Epithelial cell of proximal tubule (primary cell): ENCODE data around the gene ZNF710. TPM values are rescaled to one million over a fixed set of nuclear protein-coding genes. Genes with fewer than 3 reads are reported as not detected.

ENCODE experiments used
- DNase-seq: peaks from one replicate; pipeline ENCODE4 v3.0.0-alpha.2; 2011; ENCODE audit warnings: low read depth
- H3K4me3 ChIP-seq: 2 replicates; pipeline ENCODE4 v1.5.1; 2011; ENCODE audit warnings: low read depth, mild to moderate bottlenecking, low read length
- CTCF ChIP-seq: conservative IDR thresholded peaks from 2 replicates; pipeline ENCODE4 v1.5.1; 2012; ENCODE audit warnings: low read depth, mild to moderate bottlenecking, low read length
- total RNA-seq: library from RNA; depleted of rRNA; stranded (reverse); fragments of >200 nt; gene quantifications from 2 replicates; pipeline ENCODE4 v1.2.3, GENCODE V29; 2015

ZNF710 gene
- total RNA-seq, 1 donor from 2014 or later = 11.4 TPM

GRCh38 chr15:90044916-90045371, 43.8 kb downstream of the ZNF710 start:
- DNase-seq = peak; percentile 23

GRCh38 chr15:90046289-90046688, 45.2 kb downstream of the ZNF710 start:
- TF ChIP-seq CTCF = no peak
- DNase-seq = no peak
- no peak overlapping the region for H3K4me3 ChIP-seq

More at GRCh38 chr15:90044916-90045371, 43.8 kb downstream of the ZNF710 start:
- no peak overlapping the region for H3K4me3 ChIP-seq
- no peak for TF ChIP-seq CTCF

- no peak for TF ChIP-seq CTCF
- no peak for DNase-seq
- H3K4me3 ChIP-seq = no peak overlapping the region
Observed at GRCh38 chr15:90046911-90047392, 45.8 kb downstream of the ZNF710 start.

- H3K4me3 ChIP-seq = no peak overlapping the region
- DNase-seq = no peak
- no peak for TF ChIP-seq CTCF
Observed at GRCh38 chr15:90047956-90048575, 46.9 kb downstream of the ZNF710 start.

- TF ChIP-seq CTCF = no peak
- H3K4me3 ChIP-seq = no peak overlapping the region
- no peak for DNase-seq
Observed at GRCh38 chr15:90049030-90049429, 47.9 kb downstream of the ZNF710 start.

- TF ChIP-seq CTCF = no peak
- DNase-seq = no peak
- no peak overlapping the region for H3K4me3 ChIP-seq
Observed at GRCh38 chr15:90049666-90050604, 48.8 kb downstream of the ZNF710 start.
